NOMO-1 treated with DMSO at 0.1 percent for 48 hours (cell line): Measurements from ENCODE around the gene CTIF.
A peak's percentile ranks its signal among the peaks of the same experiment; 100 is the strongest.

Source experiments
- DNase-seq: peaks from one replicate; lab custom pipeline; 2025; ENCODE audit not compliant: unreplicated experiment; lab: John Stamatoyannopoulos, UW

CTIF gene

GRCh38 chr18:48839819-48840490, 301.1 kb downstream of the CTIF start:
- DNase-seq, result no peak

GRCh38 chr18:48840491-48840877, 301.7 kb downstream of the CTIF start:
- no peak for DNase-seq

GRCh38 chr18:48841381-48842258, 302.8 kb downstream of the CTIF start:
- peak; percentile 58 for DNase-seq

- DNase-seq, result no peak
Measured at GRCh38 chr18:48842259-48843061, 303.6 kb downstream of the CTIF start.

- DNase-seq, result no peak
Measured at GRCh38 chr18:48843162-48843561, 304.3 kb downstream of the CTIF start.

GRCh38 chr18:48843596-48843995, 304.8 kb downstream of the CTIF start:
- DNase-seq, result no peak

GRCh38 chr18:48844271-48844670, 305.4 kb downstream of the CTIF start:
- no peak for DNase-seq

GRCh38 chr18:48845174-48845573, 306.3 kb downstream of the CTIF start:
- DNase-seq, result no peak

GRCh38 chr18:48846423-48846932, 307.6 kb downstream of the CTIF start:
- no peak for DNase-seq

- no peak for DNase-seq
Measured at GRCh38 chr18:48847807-48848486, 309.1 kb downstream of the CTIF start.

- no peak for DNase-seq
Measured at GRCh38 chr18:48848641-48849143, 309.9 kb downstream of the CTIF start.

GRCh38 chr18:48850822-48851598, 312.2 kb downstream of the CTIF start:
- DNase-seq, result no peak

- DNase-seq, result no peak
Measured at GRCh38 chr18:48851599-48851960, 312.7 kb downstream of the CTIF start.

GRCh38 chr18:48852292-48852691, 313.5 kb downstream of the CTIF start:
- no peak for DNase-seq

- DNase-seq, result no peak
Measured at GRCh38 chr18:48852794-48853193, 314.0 kb downstream of the CTIF start.

- no peak for DNase-seq
Measured at GRCh38 chr18:48853588-48853987, 314.8 kb downstream of the CTIF start.

- no peak for DNase-seq
Measured at GRCh38 chr18:48854780-48855179, 315.9 kb downstream of the CTIF start.

GRCh38 chr18:48855422-48856377, 316.9 kb downstream of the CTIF start:
- peak; percentile 46 for DNase-seq
